ENCODE results near the gene ANKRD62.
"Not testable (repeated sequence)": the region's sequence is repeated elsewhere in the genome, so short reads cannot be mapped to it uniquely, and the experiment has no call there.

The ANKRD62 gene

DNA sequence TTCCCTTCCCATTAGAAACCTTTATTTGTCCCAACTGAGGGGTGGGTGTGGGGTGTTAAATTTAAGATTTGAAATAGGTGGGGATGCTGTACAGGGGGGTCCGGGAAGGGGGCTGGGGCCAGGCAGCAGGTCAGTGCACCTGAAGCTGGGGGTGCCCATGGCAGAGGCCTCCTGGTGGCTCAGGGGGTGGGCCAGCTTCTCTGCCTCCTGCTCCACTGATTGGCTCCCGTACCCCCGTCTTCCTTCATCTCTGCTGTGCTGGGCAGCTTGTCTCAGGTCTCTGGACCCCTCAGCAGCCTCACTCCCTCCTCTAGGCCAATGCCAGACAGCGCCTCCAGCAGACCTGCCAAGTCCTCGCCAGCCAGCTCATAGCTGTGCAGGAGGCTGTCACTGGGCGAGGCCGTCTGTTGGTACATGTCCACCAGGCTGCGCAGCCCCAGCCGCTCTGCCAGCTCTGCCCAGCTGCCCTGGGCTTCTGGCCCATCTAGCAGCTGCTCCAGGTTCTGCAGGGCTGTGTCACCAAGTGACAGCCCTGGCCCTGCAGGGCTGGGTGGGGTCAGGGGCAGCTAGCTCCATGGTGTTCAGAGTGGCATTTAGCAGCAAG, 2.0 kb upstream of the ANKRD62 start:
- H3K27me3 Mint-ChIP-seq = peaks cover 11% of the 10 kb centered on the region
- no peak overlapping the region for H3K27ac Mint-ChIP-seq (ENCODE audit: low read depth)
- H3K4me3 Mint-ChIP-seq = no peak overlapping the region
- ATAC-seq (replicated peaks; ENCODE audit: extremely low read depth, poor library complexity, severe bottlenecking) (no peak), DNase-seq (ENCODE audit: low spot score in 2 of 2) (no peak)
- H3K9me3 Mint-ChIP-seq = no peaks in the 10 kb centered on the region
- no peaks in the 10 kb centered on the region for H3K36me3 Mint-ChIP-seq (ENCODE audit: insufficient read depth)
- no peaks in the 10 kb centered on the region for H3K4me1 Mint-ChIP-seq

GRCh38 chr18:12092398-12093229, 1.0 kb upstream of the ANKRD62 start:
- no peaks in the 10 kb centered on the region for H3K4me1 Mint-ChIP-seq
- ATAC-seq (replicated peaks; ENCODE audit: extremely low read depth, poor library complexity, severe bottlenecking) = no peak
- no peak overlapping the region for H3K4me3 Mint-ChIP-seq
- no peaks in the 10 kb centered on the region for H3K9me3 Mint-ChIP-seq
- no peak for DNase-seq (ENCODE audit: low spot score in 2 of 2)
- H3K36me3 Mint-ChIP-seq (ENCODE audit: insufficient read depth) = no peaks in the 10 kb centered on the region
- peaks cover 21% of the 10 kb centered on the region for H3K27me3 Mint-ChIP-seq
- no peak overlapping the region for H3K27ac Mint-ChIP-seq (ENCODE audit: low read depth)

GRCh38 chr18:12098374-12098773, 4.7 kb downstream of the ANKRD62 start:
- Mint-ChIP-seq H3K4me3 (no peak overlapping the region), H3K4me1 (no peaks in the 10 kb centered on the region), H3K27me3 (peaks cover 40% of the 10 kb centered on the region), H3K36me3 (ENCODE audit: insufficient read depth) (no peaks in the 10 kb centered on the region), H3K27ac (ENCODE audit: low read depth) (no peak overlapping the region), H3K9me3 (no peaks in the 10 kb centered on the region)
- DNase-seq (ENCODE audit: low spot score in 2 of 2) (no peak), ATAC-seq (replicated peaks; ENCODE audit: extremely low read depth, poor library complexity, severe bottlenecking) (no peak)

DNA sequence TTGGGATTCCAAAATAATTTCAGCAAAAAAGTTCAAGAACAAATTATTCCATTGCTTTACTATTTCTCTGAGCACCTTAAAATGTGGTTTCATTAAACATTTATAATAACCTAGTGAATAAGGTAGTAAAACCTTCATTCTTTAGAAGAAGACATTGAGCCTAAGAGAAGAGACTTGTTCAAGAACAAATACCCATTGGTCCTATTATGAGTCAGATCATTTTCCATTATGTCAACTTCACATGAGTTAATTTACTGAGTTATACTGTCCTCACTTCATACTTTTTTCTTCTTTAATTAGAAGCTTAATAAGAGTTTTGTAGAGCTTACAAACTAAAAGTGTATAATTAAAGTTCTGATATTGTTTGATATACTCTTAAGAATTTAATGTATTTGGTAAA, 5.5 kb downstream of the ANKRD62 start:
- H3K27ac Mint-ChIP-seq (ENCODE audit: low read depth) = no peak overlapping the region
- H3K4me3 Mint-ChIP-seq = no peak overlapping the region
- H3K9me3 Mint-ChIP-seq = no peaks in the 10 kb centered on the region
- no peaks in the 10 kb centered on the region for H3K36me3 Mint-ChIP-seq (ENCODE audit: insufficient read depth)
- DNase-seq (ENCODE audit: low spot score in 2 of 2) (no peak), ATAC-seq (replicated peaks; ENCODE audit: extremely low read depth, poor library complexity, severe bottlenecking) (no peak)
- no peaks in the 10 kb centered on the region for H3K4me1 Mint-ChIP-seq
- H3K27me3 Mint-ChIP-seq = peaks cover 44% of the 10 kb centered on the region

DNA sequence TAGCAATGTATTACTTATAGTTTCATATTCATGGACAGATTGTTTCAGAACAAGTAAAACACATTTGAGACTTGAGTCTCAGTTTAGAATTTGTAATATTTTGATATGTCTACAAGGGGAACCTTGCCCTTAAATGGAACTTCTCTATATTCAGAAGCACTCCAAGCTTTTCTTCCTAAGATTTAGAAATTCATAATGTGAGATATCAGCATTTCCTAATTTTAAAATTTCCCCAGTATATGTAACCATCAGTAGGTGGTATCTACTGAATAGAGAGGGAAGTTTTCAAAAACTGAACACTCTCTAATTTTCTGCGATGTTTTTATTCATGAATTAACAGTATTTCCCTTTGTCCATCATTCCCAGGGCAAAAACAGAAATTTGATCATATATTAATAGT, 7.6 kb downstream of the ANKRD62 start:
- H3K4me3 Mint-ChIP-seq = no peak overlapping the region
- no peaks in the 10 kb centered on the region for H3K9me3 Mint-ChIP-seq
- no peaks in the 10 kb centered on the region for H3K36me3 Mint-ChIP-seq (ENCODE audit: insufficient read depth)
- no peak overlapping the region for H3K27ac Mint-ChIP-seq (ENCODE audit: low read depth)
- no peak for DNase-seq (ENCODE audit: low spot score in 2 of 2)
- no peak for ATAC-seq (replicated peaks; ENCODE audit: extremely low read depth, poor library complexity, severe bottlenecking)
- H3K4me1 Mint-ChIP-seq = no peaks in the 10 kb centered on the region
- peaks cover 59% of the 10 kb centered on the region for H3K27me3 Mint-ChIP-seq

GRCh38 chr18:12102136-12102842, 8.6 kb downstream of the ANKRD62 start:
- no peaks in the 10 kb centered on the region for H3K36me3 Mint-ChIP-seq (ENCODE audit: insufficient read depth)
- DNase-seq (ENCODE audit: low spot score in 2 of 2) (no peak), ATAC-seq (replicated peaks; ENCODE audit: extremely low read depth, poor library complexity, severe bottlenecking) (no peak)
- no peaks in the 10 kb centered on the region for H3K4me1 Mint-ChIP-seq
- peaks cover 61% of the 10 kb centered on the region for H3K27me3 Mint-ChIP-seq
- H3K4me3 Mint-ChIP-seq = no peak overlapping the region
- H3K9me3 Mint-ChIP-seq = no peaks in the 10 kb centered on the region
- H3K27ac Mint-ChIP-seq (ENCODE audit: low read depth) = no peak overlapping the region

DNA sequence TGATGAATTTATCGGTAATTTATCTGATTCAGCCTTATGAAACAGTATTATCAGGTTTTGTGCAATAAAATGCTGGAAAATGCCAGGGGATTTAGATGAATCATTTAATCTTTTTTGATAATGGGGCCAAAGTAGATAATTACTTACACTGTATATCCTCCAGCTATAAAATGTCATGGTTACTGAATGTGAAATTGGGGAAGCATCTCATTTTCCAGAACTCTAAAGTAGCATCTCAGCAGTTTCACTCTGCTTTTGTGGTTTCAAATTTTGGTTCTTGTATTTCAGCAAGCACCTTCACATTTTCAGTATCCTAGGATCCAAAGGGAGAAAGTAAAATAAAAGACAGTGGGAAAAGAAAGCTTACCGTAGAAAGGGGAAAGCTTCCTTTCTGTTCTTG, 12.8 kb downstream of the ANKRD62 start:
- no peak for ATAC-seq (replicated peaks; ENCODE audit: extremely low read depth, poor library complexity, severe bottlenecking)
- Mint-ChIP-seq H3K36me3 (ENCODE audit: insufficient read depth) (no peaks in the 10 kb centered on the region), H3K27me3 (peaks cover 58% of the 10 kb centered on the region), H3K4me3 (no peak overlapping the region), H3K4me1 (no peaks in the 10 kb centered on the region), H3K9me3 (no peaks in the 10 kb centered on the region), H3K27ac (ENCODE audit: low read depth) (no peak overlapping the region)
- DNase-seq (ENCODE audit: low spot score in 2 of 2) = no peak

DNA sequence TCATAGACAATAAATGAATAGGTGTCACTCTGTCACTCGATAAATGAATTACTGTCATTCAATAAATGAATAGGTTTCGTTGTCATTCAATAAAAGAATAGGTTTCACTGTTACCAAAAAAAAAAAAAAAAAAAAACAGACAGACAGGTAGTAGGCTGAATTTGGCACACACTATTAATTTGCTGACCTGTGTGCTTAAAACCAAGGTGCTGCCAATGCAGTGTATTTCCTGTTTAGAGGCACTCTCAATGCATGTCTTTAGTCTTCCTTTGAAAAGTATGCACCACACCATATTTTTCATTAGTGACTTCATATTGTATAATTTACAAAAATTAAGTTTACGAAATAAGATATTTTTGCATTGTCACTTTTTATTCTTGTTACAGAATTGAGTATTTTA, 16.2 kb downstream of the ANKRD62 start:
- H3K9me3 Mint-ChIP-seq = no peaks in the 10 kb centered on the region
- DNase-seq (ENCODE audit: low spot score in 2 of 2) (no peak), ATAC-seq (replicated peaks; ENCODE audit: extremely low read depth, poor library complexity, severe bottlenecking) (no peak)
- H3K4me3 Mint-ChIP-seq = no peak overlapping the region
- H3K36me3 Mint-ChIP-seq (ENCODE audit: insufficient read depth) = no peaks in the 10 kb centered on the region
- no peak overlapping the region for H3K27ac Mint-ChIP-seq (ENCODE audit: low read depth)
- no peaks in the 10 kb centered on the region for H3K4me1 Mint-ChIP-seq
- H3K27me3 Mint-ChIP-seq = peaks cover 46% of the 10 kb centered on the region

GRCh38 chr18:12113999-12114646, 20.5 kb downstream of the ANKRD62 start:
- Mint-ChIP-seq H3K36me3 (ENCODE audit: insufficient read depth) (no peaks in the 10 kb centered on the region), H3K4me1 (no peaks in the 10 kb centered on the region), H3K4me3 (no peak overlapping the region), H3K27ac (ENCODE audit: low read depth) (no peak overlapping the region), H3K9me3 (no peaks in the 10 kb centered on the region), H3K27me3 (peaks cover 30% of the 10 kb centered on the region)
- ATAC-seq (replicated peaks; ENCODE audit: extremely low read depth, poor library complexity, severe bottlenecking) (no peak), DNase-seq (ENCODE audit: low spot score in 2 of 2) (no peak)

DNA sequence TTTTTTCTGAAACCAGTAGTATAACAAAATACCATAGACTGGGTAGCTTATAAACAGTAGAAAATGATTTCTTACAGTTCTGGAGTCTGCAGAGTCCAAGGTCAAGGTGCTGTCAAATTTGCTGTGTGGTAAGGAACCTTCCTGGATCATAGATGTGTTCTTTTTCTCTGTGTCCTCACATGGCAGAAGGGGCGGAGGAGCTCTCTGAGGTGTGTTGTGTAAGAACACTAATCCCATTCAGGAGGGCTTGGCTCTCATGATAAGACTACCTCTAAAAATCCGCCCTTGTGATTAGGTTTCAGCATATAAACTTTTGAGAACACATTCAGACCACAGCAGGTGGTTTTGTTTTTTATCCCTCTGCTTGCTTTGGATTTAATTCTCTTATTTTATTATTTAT, 25.7 kb downstream of the ANKRD62 start:
- no peaks in the 10 kb centered on the region for H3K9me3 Mint-ChIP-seq
- H3K27me3 Mint-ChIP-seq = peaks cover 49% of the 10 kb centered on the region
- H3K4me3 Mint-ChIP-seq = no peak overlapping the region
- no peaks in the 10 kb centered on the region for H3K4me1 Mint-ChIP-seq
- DNase-seq (ENCODE audit: low spot score in 2 of 2) = no peak
- ATAC-seq (replicated peaks; ENCODE audit: extremely low read depth, poor library complexity, severe bottlenecking) = no peak
- no peak overlapping the region for H3K27ac Mint-ChIP-seq (ENCODE audit: low read depth)
- no peaks in the 10 kb centered on the region for H3K36me3 Mint-ChIP-seq (ENCODE audit: insufficient read depth)

GRCh38 chr18:12121175-12122042, 27.8 kb downstream of the ANKRD62 start:
- no peak for ATAC-seq (replicated peaks; ENCODE audit: extremely low read depth, poor library complexity, severe bottlenecking)
- H3K4me3 Mint-ChIP-seq = no peak overlapping the region
- H3K27ac Mint-ChIP-seq (ENCODE audit: low read depth) = no peak overlapping the region
- DNase-seq (ENCODE audit: low spot score in 2 of 2) = no peak
- H3K9me3 Mint-ChIP-seq = no peaks in the 10 kb centered on the region
- H3K4me1 Mint-ChIP-seq = no peaks in the 10 kb centered on the region
- peaks cover 69% of the 10 kb centered on the region for H3K27me3 Mint-ChIP-seq
- no peaks in the 10 kb centered on the region for H3K36me3 Mint-ChIP-seq (ENCODE audit: insufficient read depth)

GRCh38 chr18:12122043-12122389, 28.4 kb downstream of the ANKRD62 start:
- H3K4me1 Mint-ChIP-seq; H3K36me3 Mint-ChIP-seq (ENCODE audit: insufficient read depth); H3K4me3 Mint-ChIP-seq; H3K9me3 Mint-ChIP-seq; DNase-seq (ENCODE audit: low spot score in 2 of 2); H3K27ac Mint-ChIP-seq (ENCODE audit: low read depth); ATAC-seq (replicated peaks; ENCODE audit: extremely low read depth, poor library complexity, severe bottlenecking): not testable (repeated sequence)
- peaks cover 75% of the 10 kb centered on the region for H3K27me3 Mint-ChIP-seq
